Liver (tissue), 9 donors: ENCODE measurements around the gene MYBPH. TPM values are rescaled to one million over a fixed set of nuclear protein-coding genes. Genes with fewer than 3 reads are reported as not detected.

Source experiments
- DNase-seq: peaks from one replicate; pipeline ENCODE4 v3.0.0-alpha.2; 2017; ENCODE audit warnings: low spot score
- H3K27ac ChIP-seq, 2 donors: one replicate each; pipeline ENCODE4 v1.7.0; 2013; ENCODE audit warnings: inconsistent platforms in 2 of 2, low read length in 2 of 2, control low read depth in 1 of 2, low read depth in 1 of 2, mild to moderate bottlenecking in 1 of 2
- H3K27me3 ChIP-seq, 4 donors: one replicate each; pipeline versions ENCODE4 v1.6.1 to v1.7.0; 2013; ENCODE audit warnings: low read length in 3 of 4, inconsistent platforms in 1 of 4, mild to moderate bottlenecking in 1 of 4, moderate library complexity in 1 of 4; ENCODE audit not compliant: control insufficient read depth in 4 of 4, insufficient read depth in 4 of 4
- H3K36me3 ChIP-seq, 4 donors: one replicate each; pipeline versions ENCODE4 v1.6.1 to v1.7.0; 2013; ENCODE audit warnings: low read length in 3 of 4, mild to moderate bottlenecking in 3 of 4, low read depth in 1 of 4, moderate library complexity in 1 of 4; ENCODE audit not compliant: control insufficient read depth in 4 of 4, insufficient read depth in 3 of 4
- H3K4me1 ChIP-seq, 4 donors: one replicate each; pipeline versions ENCODE4 v1.6.1 to v1.7.0; 2013; ENCODE audit warnings: low read length in 3 of 4, mild to moderate bottlenecking in 3 of 4, moderate library complexity in 1 of 4; ENCODE audit not compliant: control insufficient read depth in 4 of 4, insufficient read depth in 4 of 4
- H3K4me3 ChIP-seq, 3 donors: one replicate each; pipeline versions ENCODE4 v1.6.1 to v1.7.0; 2013; ENCODE audit warnings: low read length in 3 of 3, control low read depth in 1 of 3, low read depth in 1 of 3, mild to moderate bottlenecking in 1 of 3
- H3K9ac ChIP-seq, 2 donors: one replicate each; pipeline ENCODE4 v1.7.0; 2013; ENCODE audit warnings: low read length in 2 of 2, mild to moderate bottlenecking in 2 of 2, moderate library complexity in 2 of 2, control low read depth in 1 of 2, low read depth in 1 of 2
- H3K9me3 ChIP-seq, 4 donors: one replicate each; pipeline versions ENCODE4 v1.6.1 to v1.7.0; 2013; ENCODE audit warnings: low read length in 3 of 4; ENCODE audit not compliant: control insufficient read depth in 4 of 4
- ATF3 ChIP-seq: IDR thresholded peaks from 2 replicates; pipeline ENCODE4 v1.6.1; 2016; ENCODE audit warnings: antibody characterized with exemption
- EGR1 ChIP-seq, 2 donors: IDR thresholded peaks; 2 replicates each; pipeline ENCODE4 v1.6.1; 2016 to 2018; ENCODE audit warnings: antibody characterized with exemption in 2 of 2, low read depth in 2 of 2
- FOXA1 ChIP-seq: IDR thresholded peaks from 2 replicates; pipeline ENCODE4 v1.6.1; 2016; ENCODE audit warnings: antibody characterized with exemption
- FOXA2 ChIP-seq: IDR thresholded peaks from 2 replicates; pipeline ENCODE4 v1.6.1; 2016; ENCODE audit warnings: antibody characterized with exemption
- HNF4A ChIP-seq, 2 donors: conservative IDR thresholded peaks; 2 replicates each; pipeline ENCODE4 v1.6.1; 2016; ENCODE audit warnings: antibody characterized with exemption in 2 of 2, mild to moderate bottlenecking in 2 of 2
- HNF4G ChIP-seq: IDR thresholded peaks from 2 replicates; pipeline ENCODE4 v1.6.1; 2016; ENCODE audit warnings: antibody characterized with exemption
- NR2F2 ChIP-seq: IDR thresholded peaks from 2 replicates; pipeline ENCODE4 v1.6.1; 2016; ENCODE audit warnings: antibody characterized with exemption
- REST ChIP-seq: IDR thresholded peaks from 2 replicates; pipeline ENCODE4 v1.6.1; 2016; ENCODE audit warnings: antibody characterized with exemption, mild to moderate bottlenecking
- RXRA ChIP-seq, 2 donors: IDR thresholded peaks; 2 replicates each; pipeline ENCODE4 v1.6.1; 2017 to 2018; ENCODE audit warnings: antibody characterized with exemption in 2 of 2, mild to moderate bottlenecking in 1 of 2
- TAF1 ChIP-seq: conservative IDR thresholded peaks from 2 replicates; pipeline ENCODE4 v1.6.1; 2016; ENCODE audit warnings: antibody characterized with exemption, mild to moderate bottlenecking
- YY1 ChIP-seq: IDR thresholded peaks from 2 replicates; pipeline ENCODE4 v1.6.1; 2016; ENCODE audit warnings: antibody characterized with exemption, mild to moderate bottlenecking
- ZBTB33 ChIP-seq: IDR thresholded peaks from 2 replicates; pipeline ENCODE4 v1.6.1; 2016; ENCODE audit warnings: antibody characterized with exemption
- WGBS: extraction: QIAGEN DNeasy Blood & Tissue Kit; methylation state at CpG from one replicate; pipeline ENCODE4 v1.1.7; 2013; 5-methylcytosine and 5-hydroxymethylcytosine counted together
- polyA plus RNA-seq, 2 donors: library from polyadenylated mRNA; stranded (reverse) in 1 of 2; unstranded in 1 of 2; fragments of 200-250 nt in 1 of 2; fragments of >200 nt in 1 of 2; fragmentation: Nextera tagmentation in 1 of 2; extraction: Ambion mirVana in 1 of 2; gene quantifications; one replicate each; pipeline versions ENCODE4 v1.2.1 to v1.2.3, GENCODE V29; 2013 to 2015
- total RNA-seq, 2 donors: library from RNA; depleted of rRNA; stranded (reverse); fragments of >200 nt; gene quantifications; one replicate each; pipeline ENCODE4 v1.2.3, GENCODE V29; 2014
- TF ChIP-seq, protein P1 (sequence below): fragments of 150-350 bp; IDR thresholded peaks from 2 replicates; pipeline ENCODE4 v1.5.1; 2017; ENCODE audit warnings: improper control_type of control experiment, low read depth, low read length; ENCODE audit not compliant: missing input control
- donor health status: healthy.
- donor health status: healthy.
- donor health status: healthy.
- donor health status: healthy.
- donor health status: healthy.

Gene MYBPH
- total and polyA plus RNA-seq, 4 donors = 0.09 TPM; not detected in 3

- peaks cover 0 to 6% (median 1%) of the 10 kb centered on the region in 4 donors for H3K27me3 ChIP-seq
- 76% methylated on average over 7 of the region's 7 CpGs for WGBS
- no peak overlapping the region for H3K4me3 ChIP-seq
- H3K9me3 ChIP-seq = no peaks in the 10 kb centered on the region
- H3K27ac ChIP-seq = no peak overlapping the region
- no peaks in the 10 kb centered on the region for H3K36me3 ChIP-seq
- H3K9ac ChIP-seq = no peak overlapping the region
- H3K4me1 ChIP-seq = peaks cover 0 to 9% (median 0%) of the 10 kb centered on the region in 4 donors
- no peak for TF ChIP-seq YY1
- TF ChIP-seq TAF1 = no peak
- no peak for TF ChIP-seq HNF4G
- no peak for TF ChIP-seq HNF4A (conservative IDR thresholded peaks at IDR 0.05)
- no peak for TF ChIP-seq FOXA1
- no peak for TF ChIP-seq FOXA2
- TF ChIP-seq, protein P1, sequence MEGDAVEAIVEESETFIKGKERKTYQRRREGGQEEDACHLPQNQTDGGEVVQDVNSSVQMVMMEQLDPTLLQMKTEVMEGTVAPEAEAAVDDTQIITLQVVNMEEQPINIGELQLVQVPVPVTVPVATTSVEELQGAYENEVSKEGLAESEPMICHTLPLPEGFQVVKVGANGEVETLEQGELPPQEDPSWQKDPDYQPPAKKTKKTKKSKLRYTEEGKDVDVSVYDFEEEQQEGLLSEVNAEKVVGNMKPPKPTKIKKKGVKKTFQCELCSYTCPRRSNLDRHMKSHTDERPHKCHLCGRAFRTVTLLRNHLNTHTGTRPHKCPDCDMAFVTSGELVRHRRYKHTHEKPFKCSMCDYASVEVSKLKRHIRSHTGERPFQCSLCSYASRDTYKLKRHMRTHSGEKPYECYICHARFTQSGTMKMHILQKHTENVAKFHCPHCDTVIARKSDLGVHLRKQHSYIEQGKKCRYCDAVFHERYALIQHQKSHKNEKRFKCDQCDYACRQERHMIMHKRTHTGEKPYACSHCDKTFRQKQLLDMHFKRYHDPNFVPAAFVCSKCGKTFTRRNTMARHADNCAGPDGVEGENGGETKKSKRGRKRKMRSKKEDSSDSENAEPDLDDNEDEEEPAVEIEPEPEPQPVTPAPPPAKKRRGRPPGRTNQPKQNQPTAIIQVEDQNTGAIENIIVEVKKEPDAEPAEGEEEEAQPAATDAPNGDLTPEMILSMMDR = no peak
- TF ChIP-seq ZBTB33 = no peak
- TF ChIP-seq RXRA (IDR thresholded peaks at IDR 0.05) = no peak
- TF ChIP-seq NR2F2 = no peak
- no peak for TF ChIP-seq REST
- no peak for TF ChIP-seq ATF3
- TF ChIP-seq EGR1 (IDR thresholded peaks at IDR 0.05; ENCODE audit: low read depth in 2 of 2) = no peak
- DNase-seq = no peak
Measured at GRCh38 chr1:203120325-203121153, 55.1 kb downstream of the MYBPH start.

Other genes with a start within 250 kb of the MYBPH start
- gene KLHL12, start 248.6 kb downstream of the MYBPH start, total RNA-seq = 10 to 100 TPM; 13.1 to 17.5 TPM
- gene KLHL12, start 248.6 kb downstream of the MYBPH start, polyA plus RNA-seq = 1 to 10 TPM; 7.2 to 7.8 TPM
- 100 to 1,000 TPM in 1 of 2 donors, 10 to 100 TPM in 1; 78.9 to 175 TPM for gene ADIPOR1, start 217.5 kb downstream of the MYBPH start, total RNA-seq
- 10 to 100 TPM; 58.5 to 62.0 TPM for gene ADIPOR1, start 217.5 kb downstream of the MYBPH start, polyA plus RNA-seq
- gene CYB5R1, start 208.6 kb downstream of the MYBPH start, total RNA-seq = 10 to 100 TPM; 32.6 to 36.5 TPM
- 10 to 100 TPM; 29.4 to 33.7 TPM for gene CYB5R1, start 208.6 kb downstream of the MYBPH start, polyA plus RNA-seq
- 10 to 100 TPM; 46.6 to 48.9 TPM for gene TMEM183A, start 168.5 kb downstream of the MYBPH start, total RNA-seq
- gene TMEM183A, start 168.5 kb downstream of the MYBPH start, polyA plus RNA-seq = 10 to 100 TPM; 21.0 to 24.3 TPM
- under 1 TPM; 0.08 to 0.33 TPM for gene PPFIA4, start 149.3 kb downstream of the MYBPH start, total RNA-seq
- gene PPFIA4, start 149.3 kb downstream of the MYBPH start, polyA plus RNA-seq = under 1 TPM; 0.07 to 0.22 TPM
- gene MYOG, start 89.8 kb downstream of the MYBPH start, total RNA-seq = not detected
- gene MYOG, start 89.8 kb downstream of the MYBPH start, polyA plus RNA-seq = not detected
- gene ADORA1, start 48.1 kb downstream of the MYBPH start, total RNA-seq = 1 to 10 TPM in 1 of 2 donors, under 1 TPM in 1; 0.33 to 1.1 TPM
- gene ADORA1, start 48.1 kb downstream of the MYBPH start, polyA plus RNA-seq = under 1 TPM; 0.37 to 0.38 TPM
- gene CHI3L1, start 10.9 kb upstream of the MYBPH start, total RNA-seq = 10 to 100 TPM in 1 of 2 donors, 1 to 10 TPM in 1; 5.0 to 26.7 TPM
- gene CHI3L1, start 10.9 kb upstream of the MYBPH start, polyA plus RNA-seq = 10 to 100 TPM in 1 of 2 donors, 1 to 10 TPM in 1; 5.2 to 34.7 TPM
- gene CHIT1, start 53.8 kb upstream of the MYBPH start, total RNA-seq = under 1 TPM in 1 of 2 donors, not detected in 1; under 0.01 TPM
- under 1 TPM in 1 of 2 donors, not detected in 1; 0.07 TPM for gene CHIT1, start 53.8 kb upstream of the MYBPH start, polyA plus RNA-seq
- gene BTG2, start 129.7 kb upstream of the MYBPH start, total RNA-seq = 10 to 100 TPM in 1 of 2 donors, 1 to 10 TPM in 1; 4.7 to 52.5 TPM
- gene BTG2, start 129.7 kb upstream of the MYBPH start, polyA plus RNA-seq = 1 to 10 TPM; 3.8 to 4.9 TPM
- 1 to 10 TPM; 2.1 to 2.7 TPM for gene FMOD, start 175.3 kb upstream of the MYBPH start, total RNA-seq
- 1 to 10 TPM; 1.0 to 7.0 TPM for gene FMOD, start 175.3 kb upstream of the MYBPH start, polyA plus RNA-seq